B cell (primary cell): Measurements from ENCODE around the gene ARL6IP4. TPM values are rescaled to one million over a fixed set of nuclear protein-coding genes. Genes with fewer than 3 reads are reported as not detected.

ENCODE experiments used
- ATAC-seq: fragments of 200-7000 bp; cut with Tn5 transposase; one replicate; pipeline ENCODE4 v1.10.0; 2021; ENCODE audit warnings: low read depth, mild to moderate bottlenecking, moderate number of reproducible peaks, moderate library complexity
- CTCF ChIA-PET: fragments of 350-600 bp; sonication (Branson Sonifier 250); formaldehyde crosslinking; loops from one replicate; lab custom pipeline; 2021; ENCODE audit warnings: antibody characterized with exemption, inconsistent platforms; lab: Charles Lee
- POLR2A ChIA-PET: fragments of 350-600 bp; sonication (Branson Sonifier 250); formaldehyde crosslinking; loops from one replicate; lab custom pipeline; 2021; ENCODE audit warnings: antibody characterized with exemption; lab: Charles Lee
- DNase-seq: peaks from one replicate; pipeline ENCODE4 v3.0.0; 2013
- H2AFZ ChIP-seq: 2 replicates; pipeline ENCODE4 v1.6.1; 2012; ENCODE audit warnings: mild to moderate bottlenecking, low read depth, low read length; ENCODE audit not compliant: insufficient read depth, poor library complexity, severe bottlenecking
- H3K27ac ChIP-seq, 2 donors: 1 replicate in 1 of 2; 2 replicates in 1 of 2; pipeline ENCODE4 v1.5.1; 2012 to 2013; ENCODE audit warnings: low read length in 2 of 2, mild to moderate bottlenecking in 2 of 2, moderate library complexity in 1 of 2
- H3K27me3 ChIP-seq, 4 experiments: fragments of 200-600 bp in 1 of 4; sonication (generic) in 1 of 4; replicated peaks in 1 of 4; 1 replicate in 2 of 4; 2 replicates in 2 of 4; pipeline versions ENCODE4 v1.6.1 to v1.7.0; 2013 to 2016; ENCODE audit warnings: low read length in 3 of 4, mild to moderate bottlenecking in 2 of 4, mixed read lengths in 1 of 4, moderate library complexity in 1 of 4; ENCODE audit not compliant: insufficient read depth in 4 of 4, control insufficient read depth in 3 of 4; ENCODE audit errors: control extremely low read depth in 1 of 4
- H3K36me3 ChIP-seq, 2 experiments: replicated peaks in 1 of 2; 1 replicate in 1 of 2; 2 replicates in 1 of 2; pipeline versions ENCODE4 v1.6.1 to v1.7.1; 2013; ENCODE audit warnings: low read length in 1 of 2; ENCODE audit not compliant: insufficient read depth in 2 of 2, control insufficient read depth in 1 of 2; ENCODE audit errors: control extremely low read depth in 1 of 2, extremely low read depth in 1 of 2
- H3K4me1 ChIP-seq, 2 donors: fragments of 200-600 bp in 1 of 2; sonication (generic) in 1 of 2; 1 replicate in 1 of 2; 2 replicates in 1 of 2; pipeline versions ENCODE4 v1.5.1 to v1.6.1; 2013 to 2017; ENCODE audit warnings: low read length in 2 of 2; ENCODE audit not compliant: control insufficient read depth in 2 of 2, insufficient read depth in 2 of 2
- H3K4me2 ChIP-seq: replicated peaks from 2 replicates; pipeline ENCODE3; 2012; ENCODE audit warnings: mild to moderate bottlenecking, low read depth, low read length; ENCODE audit not compliant: poor library complexity, severe bottlenecking
- H3K4me3 ChIP-seq, 5 experiments: fragments of 200-600 bp in 1 of 5; sonication (generic) in 1 of 5; 1 replicate in 3 of 5; 2 replicates in 2 of 5; pipeline versions ENCODE4 v1.5.1 to v1.7.0; 2011 to 2016; ENCODE audit warnings: low read length in 4 of 5, mild to moderate bottlenecking in 4 of 5, low read depth in 2 of 5, control low read depth in 1 of 5, moderate library complexity in 1 of 5; ENCODE audit not compliant: insufficient read depth in 1 of 5; ENCODE audit errors: control extremely low read depth in 1 of 5, extremely low read depth in 1 of 5
- H3K79me2 ChIP-seq: fragments of 200-600 bp; sonication (generic); one replicate; pipeline ENCODE4 v1.6.0; 2016; ENCODE audit warnings: low read length; ENCODE audit not compliant: control insufficient read depth, insufficient read depth
- H3K9ac ChIP-seq: fragments of 200-600 bp; sonication (generic); 2 replicates; pipeline ENCODE4 v1.6.1; 2017; ENCODE audit warnings: mild to moderate bottlenecking, low read length, moderate library complexity
- H3K9me3 ChIP-seq, 3 donors: one replicate each; pipeline versions ENCODE4 v1.6.1 to v1.7.1; 2013; ENCODE audit warnings: low read length in 2 of 3; ENCODE audit not compliant: control insufficient read depth in 2 of 3, insufficient read depth in 1 of 3; ENCODE audit errors: control extremely low read depth in 1 of 3
- H4K20me1 ChIP-seq: 2 replicates; pipeline ENCODE4 v1.6.0; 2012; ENCODE audit warnings: mild to moderate bottlenecking, low read length; ENCODE audit not compliant: insufficient read depth, control insufficient read depth, poor library complexity, severe bottlenecking
- H3K27ac Mint-ChIP-seq: one replicate; pipeline ENCODE4 v1.8.0; 2021; ENCODE audit warnings: mixed read lengths
- H3K27me3 Mint-ChIP-seq: one replicate; pipeline ENCODE4 v1.8.0; 2021; ENCODE audit warnings: mixed read lengths
- H3K4me1 Mint-ChIP-seq: one replicate; pipeline ENCODE4 v1.8.0; 2021; ENCODE audit warnings: mixed read lengths
- H3K4me3 Mint-ChIP-seq: one replicate; pipeline ENCODE4 v1.8.0; 2021; ENCODE audit warnings: mixed read lengths
- H3K9me3 Mint-ChIP-seq: one replicate; pipeline ENCODE4 v1.8.0; 2022; ENCODE audit warnings: mixed read lengths; ENCODE audit not compliant: insufficient read depth
- CTCF ChIP-seq: fragments of 200-600 bp; IDR thresholded peaks from one replicate; pipeline ENCODE4 v1.8.0; 2022; ENCODE audit warnings: antibody characterized with exemption, mild to moderate bottlenecking
- EZH2 ChIP-seq: IDR thresholded peaks from 2 replicates; pipeline ENCODE4 v1.6.1; 2012; ENCODE audit warnings: borderline replicate concordance, low read depth, mild to moderate bottlenecking, moderate library complexity, low read length; ENCODE audit not compliant: insufficient read depth, poor library complexity, severe bottlenecking
- WGBS: methylation state at CpG from one replicate; pipeline ENCODE4 v1.1.5; 2013; ENCODE audit warnings: missing lambda C conversion rate; ENCODE audit not compliant: insufficient coverage; 5-methylcytosine and 5-hydroxymethylcytosine counted together
- intact Hi-C: fragments of 100-400 bp; cut with micrococcal nuclease; formaldehyde crosslinking; loops from one replicate; pipeline ENCODE4 v1.10.0; 2022
- polyA plus RNA-seq: library from polyadenylated mRNA; depleted of rRNA; stranded (reverse); fragments of >200 nt; gene quantifications from 2 replicates; pipeline ENCODE4 v1.2.3, GENCODE V29; 2012
- total RNA-seq, 2 donors: library from RNA; stranded (reverse); fragments of 120-200 nt in 1 of 2; gene quantifications; 1 replicate in 1 of 2; 2 replicates in 1 of 2; pipeline versions ENCODE4 v1.2.3 to v1.2.4, GENCODE V29; 2013 to 2022

ARL6IP4 gene
- total and polyA plus RNA-seq, 2 donors (not counting 1 experiment from before 2014, with no cell fraction given) = 165 to 274 TPM

DNA sequence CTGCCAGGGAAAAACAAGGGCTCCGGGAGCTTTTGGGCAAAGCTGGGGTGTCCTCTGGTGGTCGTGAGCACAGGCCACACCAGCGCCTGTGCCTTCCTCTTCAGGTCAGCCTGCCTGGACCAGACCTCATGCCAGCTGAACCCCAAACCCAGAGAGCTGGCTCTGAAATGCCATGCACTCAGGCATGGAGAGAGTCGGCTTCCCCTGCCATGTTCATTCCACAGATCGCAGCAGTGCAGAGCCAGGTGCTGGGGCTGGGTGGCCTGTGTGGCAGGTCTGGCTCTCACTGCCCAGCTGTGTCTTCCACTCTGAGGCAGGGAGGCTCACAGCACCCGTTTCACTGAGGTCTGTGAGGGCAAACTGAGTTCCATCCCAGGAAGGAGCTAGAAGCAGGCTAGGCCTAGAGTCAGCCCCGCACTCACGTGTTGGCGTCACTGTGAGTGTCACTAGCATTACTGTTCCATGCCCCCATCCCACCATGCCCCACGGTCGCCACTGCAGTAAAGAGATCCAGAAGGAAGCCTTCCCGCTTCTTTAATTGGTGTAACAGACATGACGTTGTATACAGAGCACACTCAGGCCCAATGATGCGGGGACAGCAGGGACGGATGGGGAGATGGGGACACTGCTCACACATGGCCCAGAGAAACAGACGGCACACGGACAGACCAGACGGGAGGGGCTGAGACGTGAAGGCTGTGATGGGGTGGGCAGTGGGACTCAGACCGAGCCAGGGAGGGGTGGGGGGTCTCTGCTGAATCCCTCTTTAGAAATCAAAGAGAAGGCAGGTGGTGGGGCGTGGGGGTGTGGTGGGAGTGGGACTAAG, 2.7 kb downstream of the ARL6IP4 start:
- Mint-ChIP-seq H3K9me3 (no peaks in the 10 kb centered on the region), H3K27me3 (no peaks in the 10 kb centered on the region), H3K4me3 (peak overlapping the region; percentile 91), H3K27ac (peak overlapping the region; percentile 70), H3K4me1 (peaks cover 44% of the 10 kb centered on the region)
- H3K9ac ChIP-seq = no peak overlapping the region
- H3K27me3 ChIP-seq = no peaks in the 10 kb centered on the region
- H3K36me3 ChIP-seq = peaks cover 0 to 24% of the 10 kb centered on the region in 2 experiments
- no peak for TF ChIP-seq EZH2
- no peak for TF ChIP-seq CTCF
- H3K79me2 ChIP-seq = peaks cover 35% of the 10 kb centered on the region
- H3K4me1 ChIP-seq = peaks cover 24 to 42% of the 10 kb centered on the region in 2 donors
- peak overlapping the region; percentile 90 for H3K4me2 ChIP-seq
- no peaks in the 10 kb centered on the region for H3K9me3 ChIP-seq
- intact Hi-C loops = no loop called here
- POLR2A ChIA-PET = interaction anchor here (0.7 kb wide), 1 partner anchor 124 kb away, joined by 3 read pairs; no protein-coding TSS in a partner anchor
- H3K27ac ChIP-seq = peak overlapping the region in 1 of 2 donors; percentile 77
- DNase-seq (no peak), ATAC-seq (no peak)
- no peak overlapping the region for H3K4me3 ChIP-seq
- 92% methylated on average over 19 of the region's 21 CpGs for WGBS
- CTCF ChIA-PET = interaction anchor here (1.0 kb wide), 1 partner anchor 255 kb away, joined by 4 read pairs; no protein-coding TSS in a partner anchor
- no peak overlapping the region for H2AFZ ChIP-seq
- peaks cover 27% of the 10 kb centered on the region for H4K20me1 ChIP-seq
